Fibroblast of skin of abdomen (primary cell): Measurements from ENCODE around the gene STUM.

Source experiments
- DNase-seq: peaks from one replicate; pipeline ENCODE4 v3.0.0-alpha.2; 2013

STUM gene

DNA sequence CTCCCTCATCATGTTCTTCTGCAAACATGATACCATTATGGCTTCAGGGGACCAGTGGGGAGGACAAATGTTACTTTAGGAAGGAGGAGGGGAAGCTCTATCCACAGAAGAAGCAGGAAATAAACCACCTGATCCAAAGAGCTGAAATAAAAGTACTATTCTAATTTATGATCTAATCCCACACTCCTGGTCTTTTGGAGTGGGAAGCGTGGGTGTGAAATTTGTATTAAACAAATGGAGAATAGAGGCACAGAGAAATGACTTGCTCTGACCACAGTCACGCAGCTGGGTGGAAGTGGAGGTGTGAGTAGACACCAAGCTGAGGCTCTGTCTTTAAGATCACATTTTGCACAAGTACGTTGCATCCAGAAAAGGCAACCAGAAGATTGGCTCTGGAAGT, 14.5 kb upstream of the STUM start:
- DNase-seq, result no peak

DNA sequence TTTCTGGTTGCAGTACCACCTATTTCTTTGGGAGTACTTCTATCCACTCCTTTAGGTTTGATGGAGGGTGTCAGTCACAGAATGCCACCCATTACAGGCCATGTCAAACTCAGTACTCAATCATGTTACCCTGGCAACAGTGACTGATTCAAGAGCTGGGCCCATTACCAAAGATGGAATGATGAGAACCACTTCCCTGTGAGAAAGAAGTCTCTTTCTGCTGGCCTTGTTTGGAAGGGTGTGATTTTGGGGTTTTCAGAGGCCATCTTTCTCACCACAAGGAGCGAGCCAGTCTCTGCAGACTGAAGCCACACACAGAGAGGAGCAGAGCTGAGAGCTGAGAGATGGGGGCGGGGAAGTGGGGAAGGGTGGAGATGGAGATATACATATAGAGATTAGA, 13.9 kb upstream of the STUM start:
- DNase-seq, result no peak

DNA sequence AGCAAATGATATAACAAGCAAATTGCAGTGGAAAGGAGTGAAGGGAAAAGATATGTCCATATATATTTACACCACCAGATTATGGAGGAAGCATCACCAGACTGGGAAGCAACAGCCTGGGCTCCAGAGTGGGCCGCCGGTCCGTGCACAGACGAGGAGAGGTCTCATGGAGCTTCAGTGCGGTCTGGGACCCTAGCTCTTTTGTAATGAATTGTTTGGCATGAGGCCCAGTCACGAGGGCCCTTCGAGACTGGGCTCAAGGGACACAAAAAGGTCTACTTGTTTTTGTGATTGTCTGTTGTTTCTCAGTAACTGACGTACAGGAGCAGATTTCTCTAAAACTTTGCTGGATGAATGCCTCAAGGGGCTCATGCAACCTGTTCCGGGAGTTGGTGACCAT, 12.9 kb upstream of the STUM start:
- DNase-seq, result no peak

DNA sequence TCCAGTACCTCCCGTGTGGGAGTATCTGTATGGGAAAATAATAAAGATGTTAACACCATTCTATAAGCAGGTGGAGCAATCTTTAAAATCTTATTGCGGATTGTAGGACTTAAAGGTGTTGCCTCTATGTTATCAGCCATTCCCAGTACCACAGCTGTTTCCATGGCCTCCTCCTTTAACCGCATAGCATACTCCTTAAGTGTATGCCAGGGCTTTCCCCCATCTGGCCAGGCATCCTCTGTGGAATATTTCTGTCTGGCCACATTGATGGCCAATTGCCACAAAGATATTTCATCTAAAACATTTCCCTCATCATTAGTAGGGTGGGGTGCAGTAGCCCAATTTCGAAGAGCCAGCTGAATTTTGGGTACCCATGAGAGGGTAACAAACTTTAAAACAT, 7.3 kb upstream of the STUM start:
- DNase-seq, result no peak

DNA sequence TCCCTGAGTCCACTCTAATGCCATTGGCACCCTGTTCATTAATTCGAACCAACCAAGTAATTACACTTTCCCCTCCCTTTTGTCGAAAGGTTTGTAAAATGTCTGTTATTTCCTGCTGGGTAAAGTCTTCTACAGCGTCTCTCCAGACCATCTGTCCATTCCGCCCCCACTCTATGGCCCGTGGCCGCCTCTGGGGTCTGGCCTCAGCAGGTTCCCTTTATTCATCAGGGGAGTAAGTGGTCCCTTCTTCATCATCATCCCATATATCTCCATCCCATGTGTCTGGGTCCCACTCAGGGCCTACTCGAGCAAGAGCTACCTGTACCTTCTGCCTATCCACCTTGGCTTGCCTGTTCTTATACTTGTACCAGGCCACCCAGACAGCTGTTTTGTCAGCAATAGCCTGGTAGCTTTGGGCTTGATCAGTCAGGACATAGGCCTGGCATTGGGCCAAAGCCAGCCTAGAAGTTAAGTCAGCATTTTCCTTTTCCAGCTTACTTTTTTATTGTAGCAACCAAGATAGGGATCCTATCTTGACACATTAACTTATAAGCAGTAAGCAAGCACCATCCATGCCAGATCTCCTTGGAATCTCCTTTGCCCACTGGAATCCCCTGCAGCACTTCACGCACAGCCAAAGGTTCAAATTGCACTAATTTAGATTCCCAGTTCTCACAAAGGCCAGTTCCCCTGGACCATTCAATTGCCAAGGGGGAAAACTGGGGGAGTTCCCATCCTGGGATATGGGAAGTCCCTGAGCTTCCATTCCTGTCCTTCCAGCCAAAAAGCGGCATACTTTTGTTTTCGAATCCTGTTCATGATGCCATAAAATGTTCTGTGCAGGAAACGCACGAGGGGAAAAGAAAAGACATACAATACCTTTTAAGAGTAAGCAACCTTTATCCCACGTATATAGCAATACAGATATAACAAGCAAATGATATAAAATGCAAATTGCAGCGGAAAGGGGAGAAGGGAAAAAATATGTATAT, 6.6 kb upstream of the STUM start:
- no peak for DNase-seq

- DNase-seq, result no peak
These were observed 5.9 kb upstream of the STUM start for GRCh38 chr1:226542623-226543103.

DNA sequence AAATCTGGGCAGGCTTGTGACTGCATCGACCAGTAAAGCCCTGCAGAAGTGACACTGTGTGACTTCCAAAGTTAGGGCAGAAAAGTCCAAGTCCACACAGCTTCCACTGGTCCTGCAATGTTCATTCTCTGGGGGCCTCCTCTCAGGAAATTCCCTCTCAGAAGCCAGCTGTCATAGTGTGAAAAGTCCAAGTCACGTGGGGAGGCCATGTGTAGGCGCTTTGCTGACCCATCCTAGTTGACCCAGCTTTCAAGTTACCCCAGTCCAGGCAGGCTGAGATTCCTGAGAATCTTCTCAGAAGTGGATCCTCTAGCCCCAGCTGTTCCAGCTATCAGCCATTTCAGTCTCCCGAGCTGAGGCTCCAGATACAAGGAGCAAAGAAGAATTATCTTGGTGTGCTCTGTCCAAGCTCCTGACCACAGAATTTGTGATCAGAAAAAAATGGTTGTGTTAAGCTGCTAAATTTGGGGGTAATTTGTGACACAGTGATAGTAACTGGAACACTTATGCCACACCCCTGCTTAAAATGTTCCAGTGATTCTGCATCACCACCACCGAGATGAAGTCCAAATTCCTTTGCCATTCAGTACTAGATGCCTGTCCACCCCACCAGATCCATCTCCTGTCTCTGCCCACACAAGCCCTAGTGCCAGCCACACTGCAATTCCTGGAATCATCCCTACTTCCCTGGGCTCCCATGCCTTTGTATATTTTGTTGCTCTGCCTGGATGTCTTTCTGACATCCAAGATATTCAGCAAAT, 2.5 kb upstream of the STUM start:
- DNase-seq, result no peak

- no peak for DNase-seq
These were observed 1.6 kb upstream of the STUM start for GRCh38 chr1:226546926-226547325.

- DNase-seq, result peak; percentile 82
These were observed 791 bp upstream of the STUM start for GRCh38 chr1:226547754-226548191.

DNA sequence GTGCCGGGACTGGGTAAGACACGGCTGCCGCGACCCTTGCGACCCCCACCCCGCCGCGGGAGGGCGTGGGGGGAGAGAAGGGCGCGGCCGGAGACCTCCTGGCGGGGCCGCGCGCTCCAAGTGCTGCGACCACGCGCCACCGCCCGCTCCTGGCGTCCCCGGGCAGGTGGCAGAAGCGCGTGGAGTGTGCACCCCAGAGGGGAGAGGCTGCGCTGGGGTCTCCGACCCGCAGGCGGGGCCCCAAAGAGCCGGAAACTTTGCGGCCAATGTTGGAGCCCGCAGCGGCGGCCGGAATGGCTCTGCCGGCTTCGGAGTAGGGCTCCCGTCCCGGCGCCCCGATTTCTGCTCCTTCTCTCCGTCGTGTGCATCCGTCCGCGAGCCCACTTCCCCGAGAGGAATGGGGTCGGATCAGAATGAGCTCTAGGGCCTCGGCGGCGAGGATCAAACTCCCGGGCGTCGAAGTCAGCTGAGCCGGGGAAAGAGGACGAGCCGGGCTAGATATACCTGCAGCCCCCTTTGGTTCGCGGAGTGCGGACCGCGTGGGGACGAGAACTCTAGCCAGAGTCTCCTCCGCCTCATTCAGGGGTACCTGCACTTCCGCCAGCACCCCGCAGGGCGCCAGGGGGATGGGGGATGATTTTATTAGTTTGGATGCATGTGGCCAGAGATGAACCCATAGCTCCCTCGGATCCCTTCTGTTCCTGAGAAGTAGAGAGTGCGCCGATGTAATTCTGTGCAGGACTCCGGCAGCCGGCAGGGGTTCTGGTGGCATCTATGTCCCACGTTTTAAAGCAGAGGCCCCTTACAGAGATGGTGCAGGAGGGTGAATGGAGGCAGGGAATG, 751 bp downstream of the STUM start:
- DNase-seq, result no peak

DNA sequence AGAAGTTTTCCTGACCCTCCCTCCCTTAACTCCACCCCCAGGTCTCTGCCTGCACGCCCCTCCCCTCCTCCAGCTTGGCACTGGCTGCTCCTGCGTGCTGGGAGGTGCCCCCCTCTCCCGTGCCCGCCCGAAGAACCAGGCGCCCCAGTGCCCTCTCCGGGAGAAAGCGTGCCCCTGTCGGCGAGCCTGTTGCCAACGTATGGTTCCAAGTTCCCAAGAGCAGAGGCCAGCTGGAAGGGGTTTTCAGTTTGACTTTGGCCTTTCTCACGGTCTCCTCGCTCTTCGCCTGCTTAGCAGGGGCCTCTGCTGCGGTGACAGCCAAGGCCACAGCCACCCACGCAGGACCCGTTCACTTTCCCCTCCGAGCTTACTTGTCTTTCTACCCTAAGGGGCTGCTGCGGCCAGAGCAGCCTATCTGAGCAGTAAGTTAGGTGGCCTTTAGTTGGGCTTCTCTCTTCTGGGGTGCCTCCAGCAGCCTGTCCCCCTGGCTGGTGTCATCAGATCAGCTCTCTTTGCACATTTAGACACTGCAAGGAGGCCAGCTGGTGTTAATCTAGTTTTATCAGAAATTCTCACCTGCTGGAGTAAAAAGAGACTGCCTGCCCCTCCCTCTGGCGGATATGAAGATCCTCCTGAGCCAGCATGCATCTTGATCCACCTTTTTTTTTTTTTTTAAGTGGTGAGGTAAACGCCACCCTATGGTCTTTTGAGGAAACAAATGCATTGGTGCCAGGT, 1.5 kb downstream of the STUM start:
- no peak for DNase-seq

DNA sequence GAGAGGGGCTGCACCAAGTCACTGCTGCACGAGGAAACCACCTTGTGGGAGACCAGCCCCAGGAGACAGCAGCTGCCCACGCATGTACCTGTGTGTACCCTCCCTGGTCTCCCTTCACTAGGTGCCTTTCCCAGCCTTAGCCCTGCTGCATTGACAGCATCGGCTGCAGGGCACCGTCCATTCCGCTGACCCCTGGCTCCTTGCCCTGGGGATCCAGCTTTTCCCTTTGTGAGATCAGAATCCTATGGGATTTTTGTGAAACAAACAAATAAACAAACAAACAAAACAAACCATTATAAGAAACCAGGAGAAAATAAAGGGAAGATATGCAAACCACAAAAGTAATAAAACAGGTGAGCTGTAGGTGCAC, 2.1 kb downstream of the STUM start:
- DNase-seq, result no peak

- DNase-seq, result no peak
These were observed 2.7 kb downstream of the STUM start for GRCh38 chr1:226551299-226551698.

- no peak for DNase-seq
These were observed 3.5 kb downstream of the STUM start for GRCh38 chr1:226552061-226552460.

DNA sequence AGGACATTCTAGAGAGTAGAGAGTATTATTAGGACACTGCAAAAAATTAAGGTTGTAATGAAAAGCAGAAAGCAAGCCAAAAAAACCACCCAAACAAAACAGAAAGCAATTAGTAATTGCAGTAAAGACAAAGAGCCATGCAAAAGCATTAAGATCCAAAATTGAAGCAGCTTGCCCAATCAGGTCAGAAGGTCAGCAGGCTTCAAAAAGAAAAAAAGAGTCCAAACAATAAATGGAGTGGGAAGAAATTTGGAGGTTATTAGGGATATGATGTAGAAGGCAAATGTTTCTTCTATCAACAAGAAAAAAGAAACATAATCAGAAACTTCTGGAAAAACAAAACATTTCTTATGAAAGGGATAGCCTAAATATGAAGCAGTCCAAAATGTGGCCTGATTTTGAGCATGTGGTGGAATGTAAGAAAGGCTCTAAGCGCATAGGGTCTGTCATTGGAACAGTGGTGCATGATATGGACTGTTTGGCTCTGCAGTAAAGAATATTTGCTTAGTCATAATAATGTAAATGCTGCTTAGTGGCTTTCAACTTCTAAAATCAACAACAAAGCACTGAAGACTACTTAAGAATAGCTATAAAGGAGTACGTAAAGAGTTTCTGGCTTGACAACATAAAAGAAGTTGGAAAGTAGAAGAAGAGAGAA, 4.8 kb downstream of the STUM start:
- DNase-seq, result no peak

- DNase-seq, result no peak
These were observed 5.3 kb downstream of the STUM start for GRCh38 chr1:226553924-226554282.

GRCh38 chr1:226555092-226555491, 6.5 kb downstream of the STUM start:
- DNase-seq, result no peak

DNA sequence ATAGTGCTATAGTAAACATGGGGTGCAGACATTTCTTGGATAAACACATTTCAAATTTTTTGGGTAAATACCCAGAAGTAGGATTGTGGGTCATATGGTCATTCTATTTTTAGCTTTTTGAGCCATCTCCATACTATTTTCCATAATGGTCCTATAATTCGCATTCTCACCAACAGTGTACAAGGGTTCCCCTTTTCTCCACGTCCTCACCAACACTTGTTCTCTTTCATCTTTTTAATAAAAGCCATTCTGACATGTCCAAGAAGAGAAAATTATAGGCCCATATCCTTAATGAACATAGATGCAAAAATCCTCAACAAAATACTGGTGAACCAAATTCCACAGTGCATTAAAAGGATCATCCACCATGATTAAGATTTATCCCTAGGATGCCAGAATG, 8.9 kb downstream of the STUM start:
- DNase-seq, result no peak

DNA sequence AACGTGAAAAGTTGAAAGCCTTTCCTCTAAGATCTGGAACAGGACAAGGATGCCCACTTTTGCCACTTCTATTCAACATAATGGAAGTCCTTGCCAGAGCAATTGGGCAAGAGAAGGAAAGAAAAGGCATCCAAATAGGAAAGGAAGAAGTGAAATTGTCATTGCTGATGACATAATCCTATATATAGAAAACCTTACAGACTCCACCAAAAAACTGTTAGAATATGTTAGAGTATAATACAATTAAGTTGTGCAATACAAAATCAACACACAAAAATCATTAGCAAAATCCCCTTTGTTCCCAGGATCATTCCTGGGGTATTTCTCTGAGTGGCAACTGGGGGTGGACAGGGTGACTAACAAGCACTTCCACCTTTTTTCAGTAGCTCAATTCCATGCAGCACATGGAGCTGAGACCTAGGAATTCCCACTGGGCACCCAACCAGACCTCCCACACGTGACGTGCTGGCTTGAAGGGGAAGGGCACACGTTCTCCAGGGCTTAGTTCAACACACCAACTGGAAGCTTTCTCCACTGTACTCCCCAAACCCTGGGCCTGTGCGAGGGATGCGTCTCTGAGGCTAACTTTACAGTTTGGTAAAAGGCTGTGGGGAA, 9.6 kb downstream of the STUM start:
- DNase-seq, result no peak

DNA sequence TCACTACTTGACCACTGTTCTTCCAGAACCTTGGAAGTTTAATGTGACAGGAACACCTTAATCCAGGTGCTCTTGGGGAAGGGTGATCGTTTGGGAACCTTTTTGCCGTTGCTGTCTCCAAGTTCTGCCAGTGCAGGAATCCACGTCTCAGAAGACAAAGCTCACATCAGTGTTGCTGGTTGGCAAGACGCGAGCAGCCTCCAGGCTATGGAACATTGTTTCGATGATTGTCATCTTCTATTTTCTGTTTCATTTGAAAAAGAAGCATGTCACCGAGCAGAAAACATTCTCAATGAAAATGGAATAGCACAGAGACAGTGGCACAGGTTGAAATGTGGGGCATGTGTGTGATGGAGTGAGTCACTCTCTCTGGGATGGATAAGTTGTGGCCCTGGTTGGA, 11.7 kb downstream of the STUM start:
- DNase-seq, result no peak

- no peak for DNase-seq
These were observed 14.4 kb downstream of the STUM start for GRCh38 chr1:226562989-226563388.
